ENCODE data around the gene EMP1.
"Not testable (repeated sequence)": the region's sequence is repeated elsewhere in the genome, so short reads cannot be mapped to it uniquely, and the experiment has no call there.

Gene EMP1

GRCh38 chr12:13267826-13268225, 71.3 kb downstream of the EMP1 start:
- not testable (repeated sequence) for DNase-seq

DNA sequence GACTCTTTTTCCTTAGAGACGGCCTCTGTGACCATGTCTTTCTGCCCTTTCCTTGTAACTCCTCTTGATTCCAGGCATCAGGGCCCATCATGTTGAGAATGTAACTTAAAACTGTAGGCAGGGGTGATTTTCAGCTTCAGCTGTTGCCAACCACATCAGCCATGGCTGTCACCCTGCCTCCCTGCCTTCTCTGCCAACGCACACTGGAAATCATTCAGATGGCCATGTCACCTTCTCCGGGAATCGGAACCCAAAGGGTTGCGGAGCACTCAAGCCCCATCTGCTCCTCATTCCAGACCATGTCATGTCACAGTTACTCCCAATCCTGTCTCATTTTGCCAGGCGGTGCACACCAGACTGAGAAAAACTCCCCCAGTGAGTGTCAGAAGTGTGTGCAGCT, 72.1 kb downstream of the EMP1 start:
- no peak for DNase-seq

Data from OCI-M1 (cell line).